Neutrophil (primary cell): ENCODE results near the gene CDK17.
"Not testable (repeated sequence)": the region's sequence is repeated elsewhere in the genome, so short reads cannot be mapped to it uniquely, and the experiment has no call there.

ENCODE experiments used
- H3K27ac ChIP-seq: fragments of 200-600 bp; sonication (generic); 2 replicates; pipeline ENCODE4 v1.5.1; 2016; ENCODE audit warnings: mild to moderate bottlenecking, moderate library complexity
- H3K27me3 ChIP-seq: fragments of 200-600 bp; sonication (generic); 2 replicates; pipeline ENCODE4 v1.6.0; 2016; ENCODE audit warnings: mild to moderate bottlenecking
- H3K36me3 ChIP-seq: fragments of 200-600 bp; sonication (generic); 2 replicates; pipeline ENCODE4 v1.5.1; 2017
- H3K4me1 ChIP-seq, 2 experiments: fragments of 200-600 bp in 1 of 2; sonication (generic) in 1 of 2; 1 replicate in 1 of 2; 2 replicates in 1 of 2; pipeline versions ENCODE4 v1.5.1 to v1.6.1; 2013 to 2016; ENCODE audit warnings: low read depth in 1 of 2, low read length in 1 of 2, mild to moderate bottlenecking in 1 of 2, moderate library complexity in 1 of 2; ENCODE audit not compliant: control insufficient read depth in 1 of 2, insufficient read depth in 1 of 2
- H3K4me3 ChIP-seq, 2 experiments: fragments of 200-600 bp in 1 of 2; sonication (generic) in 1 of 2; 1 replicate in 1 of 2; 2 replicates in 1 of 2; pipeline ENCODE4 v1.5.1; 2013 to 2016; ENCODE audit warnings: low read depth in 1 of 2, low read length in 1 of 2, mild to moderate bottlenecking in 1 of 2, moderate library complexity in 1 of 2
- H3K9me3 ChIP-seq: fragments of 200-600 bp; sonication (generic); 2 replicates; pipeline ENCODE4 v1.5.1; 2016
- CTCF ChIP-seq: fragments of 200-600 bp; sonication (generic); IDR thresholded peaks from 2 replicates; pipeline ENCODE4 v1.5.1; 2016; ENCODE audit warnings: antibody characterized with exemption

Gene CDK17

GRCh38 chr12:96424601-96425000, 24.4 kb upstream of the CDK17 start:
- TF ChIP-seq CTCF = no peak
- no peaks in the 10 kb centered on the region for H3K36me3 ChIP-seq
- H3K27ac ChIP-seq = no peak overlapping the region
- H3K4me1 ChIP-seq = no peaks in the 10 kb centered on the region
- no peaks in the 10 kb centered on the region for H3K9me3 ChIP-seq
- H3K4me3 ChIP-seq = no peak overlapping the region
- no peaks in the 10 kb centered on the region for H3K27me3 ChIP-seq

- Histone ChIP-seq H3K4me3 (no peak overlapping the region), H3K27me3 (no peaks in the 10 kb centered on the region), H3K4me1 (peaks cover 1 to 6% of the 10 kb centered on the region in 2 experiments), H3K36me3 (no peaks in the 10 kb centered on the region), H3K27ac (no peak overlapping the region), H3K9me3 (no peaks in the 10 kb centered on the region)
- no peak for TF ChIP-seq CTCF
These were observed 22.0 kb upstream of the CDK17 start for GRCh38 chr12:96422192-96422591.

GRCh38 chr12:96421014-96421413, 20.8 kb upstream of the CDK17 start:
- no peak overlapping the region for H3K27ac ChIP-seq

GRCh38 chr12:96420277-96420835, 20.1 kb upstream of the CDK17 start:
- Histone ChIP-seq H3K9me3 (no peaks in the 10 kb centered on the region), H3K4me1 (peaks cover 19 to 23% of the 10 kb centered on the region in 2 experiments), H3K27ac (no peak overlapping the region), H3K4me3 (no peak overlapping the region), H3K36me3 (no peaks in the 10 kb centered on the region), H3K27me3 (no peaks in the 10 kb centered on the region)
- no peak for TF ChIP-seq CTCF

More at GRCh38 chr12:96421014-96421413, 20.8 kb upstream of the CDK17 start:
- Histone ChIP-seq H3K36me3 (no peaks in the 10 kb centered on the region), H3K9me3 (no peaks in the 10 kb centered on the region), H3K27me3 (no peaks in the 10 kb centered on the region), H3K4me3 (no peak overlapping the region), H3K4me1 (peaks cover 13 to 18% of the 10 kb centered on the region in 2 experiments)
- TF ChIP-seq CTCF = no peak

- no peaks in the 10 kb centered on the region for H3K36me3 ChIP-seq
- H3K27ac ChIP-seq = no peak overlapping the region
- H3K4me3 ChIP-seq = no peak overlapping the region
- no peaks in the 10 kb centered on the region for H3K9me3 ChIP-seq
- no peaks in the 10 kb centered on the region for H3K27me3 ChIP-seq
- no peak for TF ChIP-seq CTCF
- H3K4me1 ChIP-seq = peaks cover 19 to 23% of the 10 kb centered on the region in 2 experiments
These were observed 19.5 kb upstream of the CDK17 start for GRCh38 chr12:96419576-96420276.

GRCh38 chr12:96417688-96418087, 17.4 kb upstream of the CDK17 start:
- H3K27ac ChIP-seq, H3K36me3 ChIP-seq, H3K9me3 ChIP-seq, H3K27me3 ChIP-seq, H3K4me3 ChIP-seq: not testable (repeated sequence)
- peaks cover 19 to 23% of the 10 kb centered on the region in 2 experiments for H3K4me1 ChIP-seq
